GM18867 (cell line): Measurements from ENCODE around the gene POLDIP3.

Source experiments
- ATAC-seq: cut with Tn5 transposase; IDR thresholded peaks from one replicate; pipeline ENCODE4 v1.9.1; 2021; ENCODE audit warnings: mild to moderate bottlenecking, moderate library complexity; ENCODE audit not compliant: unreplicated experiment

POLDIP3 gene

DNA sequence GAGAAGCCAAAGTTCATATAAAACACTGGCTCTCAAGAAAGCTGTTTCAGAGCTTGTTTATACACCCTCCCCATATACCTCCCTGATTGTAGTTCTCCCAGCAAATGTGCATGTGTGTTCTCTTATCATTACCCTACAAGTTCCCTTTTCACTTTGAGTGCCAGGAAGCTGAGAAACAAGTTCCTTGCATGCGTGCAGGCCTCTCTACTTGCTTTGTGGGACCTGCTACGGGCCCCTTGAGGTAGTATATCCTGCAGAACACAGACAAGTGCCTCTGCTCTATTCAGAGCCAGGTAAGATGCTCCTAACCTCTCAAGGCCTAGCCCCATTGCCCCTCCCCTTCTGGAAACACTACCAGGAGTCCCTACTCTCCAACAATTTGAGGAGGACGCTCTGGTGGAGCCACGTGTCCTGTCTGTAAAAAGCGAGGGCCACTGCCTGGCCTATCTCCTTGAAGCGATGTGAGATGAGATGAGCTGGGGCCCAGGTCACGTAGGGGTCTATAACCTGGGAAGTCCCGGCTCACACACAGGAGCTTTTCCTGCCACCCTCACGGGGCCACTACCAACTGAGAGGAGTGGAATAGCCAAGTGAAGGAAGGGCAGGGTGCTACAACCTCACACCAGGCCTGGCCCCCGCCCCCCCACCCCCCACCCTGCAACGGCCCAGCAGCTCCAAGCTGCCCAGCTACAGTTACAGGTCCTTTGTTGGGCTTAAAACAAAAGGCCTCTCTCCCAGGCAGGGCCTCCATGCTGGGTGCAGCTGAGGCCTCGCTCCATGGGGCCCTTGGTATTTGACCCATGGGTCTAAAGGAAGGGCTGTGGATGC, 28.3 kb upstream of the POLDIP3 start:
- ATAC-seq = no peak

DNA sequence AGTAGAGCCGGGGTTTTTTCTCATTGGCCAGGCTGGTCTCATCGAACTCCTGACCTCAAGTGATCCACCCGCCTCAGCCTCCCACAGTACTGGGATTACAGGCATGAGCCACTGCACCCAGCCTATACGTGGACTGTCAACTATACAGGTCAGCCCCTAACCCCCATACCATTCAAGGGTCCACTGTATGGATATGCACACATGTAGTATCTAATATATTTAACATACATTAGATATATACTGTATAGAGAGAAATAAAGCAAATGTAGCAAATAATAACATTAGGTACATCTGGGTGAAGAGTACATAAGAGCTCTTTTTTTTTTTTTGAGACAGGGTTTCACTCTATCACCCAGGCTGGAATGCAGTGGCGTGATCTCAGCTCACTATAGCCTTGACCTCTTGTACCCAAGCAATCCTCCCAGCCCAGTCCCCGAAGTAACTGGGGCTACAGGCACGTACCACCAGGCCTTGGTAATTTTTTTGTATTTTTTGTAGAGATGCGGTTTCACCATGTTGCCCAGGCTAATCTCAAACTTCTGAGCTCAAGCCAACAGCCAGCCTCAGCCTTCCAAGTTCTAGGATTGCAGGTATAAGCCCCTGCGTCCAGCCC, 27.2 kb upstream of the POLDIP3 start:
- ATAC-seq = no peak

DNA sequence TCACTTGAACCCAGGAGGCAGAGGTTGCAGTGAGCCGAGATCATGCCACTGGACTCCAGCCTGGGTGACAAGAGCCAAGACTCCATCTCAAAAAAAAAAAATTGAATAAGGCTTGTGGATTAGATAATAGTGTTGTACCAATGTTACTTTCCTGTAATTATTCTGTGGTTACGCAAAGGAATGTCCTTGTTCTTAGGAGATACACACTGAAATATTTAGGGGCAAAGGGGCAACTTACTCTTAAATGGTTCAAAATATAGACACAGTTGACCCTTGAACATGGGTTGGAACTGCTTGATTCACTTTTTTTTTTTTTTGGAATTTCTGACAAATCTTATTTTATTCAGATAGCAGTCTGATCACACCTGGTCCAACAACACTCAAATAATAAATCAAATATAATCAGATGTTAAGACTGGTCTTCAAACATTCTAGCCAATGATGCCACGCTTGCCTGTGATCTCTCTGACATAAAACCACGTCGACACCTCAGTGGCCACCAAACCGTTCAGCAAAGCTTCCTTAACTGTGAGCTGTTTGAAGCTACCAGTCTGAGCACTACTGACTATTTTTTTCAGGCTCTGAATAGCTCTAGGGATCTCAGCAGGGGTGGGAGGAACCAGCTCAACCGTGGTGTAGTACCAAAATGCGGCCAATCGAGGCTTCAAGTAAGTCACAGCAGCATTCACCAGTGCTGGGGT, 25.0 kb upstream of the POLDIP3 start:
- no peak for ATAC-seq

DNA sequence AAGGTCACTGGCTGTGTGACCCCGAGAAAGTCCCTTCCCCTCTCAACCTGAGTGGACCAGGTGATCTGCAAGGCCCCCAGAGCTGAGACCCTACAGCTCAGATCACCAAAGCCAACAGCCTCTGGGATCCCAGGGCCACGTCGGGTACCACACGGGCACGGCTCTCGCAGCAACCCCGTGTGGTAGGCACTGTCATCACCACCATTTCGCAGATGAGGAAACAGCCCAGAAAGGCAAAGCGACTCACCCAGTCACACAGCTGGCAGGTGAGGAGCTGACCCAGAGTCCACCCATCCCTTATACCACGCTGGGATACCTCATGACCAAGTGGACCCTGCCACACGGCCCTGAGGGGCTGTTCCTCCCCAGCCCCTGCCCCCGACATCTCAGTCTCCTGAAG, 22.9 kb upstream of the POLDIP3 start:
- ATAC-seq = no peak

DNA sequence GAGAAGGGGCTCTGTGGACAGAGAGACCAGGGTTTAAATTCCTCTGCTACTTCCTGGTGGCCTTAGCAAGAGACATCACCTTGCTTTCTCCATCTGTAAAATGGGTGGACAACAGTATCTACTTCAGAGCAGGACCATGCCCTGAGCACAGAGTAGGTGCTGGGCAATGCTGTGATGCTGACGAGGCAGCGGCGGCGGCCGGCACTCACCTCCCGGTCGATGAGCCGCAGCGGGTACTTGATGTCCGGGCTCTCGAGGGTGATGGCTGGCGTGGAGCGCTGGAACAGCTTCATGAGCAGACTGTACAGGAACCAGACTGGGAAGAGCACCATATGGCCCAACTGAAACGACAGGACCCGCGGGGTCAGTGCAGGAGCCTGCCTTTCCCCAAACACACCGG, 21.8 kb upstream of the POLDIP3 start:
- ATAC-seq = no peak

DNA sequence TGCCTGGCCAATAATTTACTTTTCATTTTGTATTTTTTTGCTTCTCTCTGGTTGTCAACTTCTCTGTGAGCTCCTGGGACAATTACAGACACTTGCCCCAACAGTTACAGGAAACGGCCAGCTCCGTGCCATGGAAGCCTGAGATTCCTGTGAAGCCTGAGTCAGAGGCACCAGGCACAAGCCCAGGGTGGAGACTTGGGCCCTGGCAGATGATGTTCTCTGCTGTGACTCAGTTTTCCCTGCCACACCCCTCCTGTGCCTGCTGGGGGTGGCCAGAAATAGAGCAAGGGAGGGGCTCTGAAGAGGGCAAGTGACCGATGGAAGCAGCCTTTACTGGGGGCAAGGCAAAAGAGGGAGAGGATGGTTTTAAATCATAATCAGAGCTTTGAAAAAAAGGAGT, 20.8 kb upstream of the POLDIP3 start:
- ATAC-seq = no peak

DNA sequence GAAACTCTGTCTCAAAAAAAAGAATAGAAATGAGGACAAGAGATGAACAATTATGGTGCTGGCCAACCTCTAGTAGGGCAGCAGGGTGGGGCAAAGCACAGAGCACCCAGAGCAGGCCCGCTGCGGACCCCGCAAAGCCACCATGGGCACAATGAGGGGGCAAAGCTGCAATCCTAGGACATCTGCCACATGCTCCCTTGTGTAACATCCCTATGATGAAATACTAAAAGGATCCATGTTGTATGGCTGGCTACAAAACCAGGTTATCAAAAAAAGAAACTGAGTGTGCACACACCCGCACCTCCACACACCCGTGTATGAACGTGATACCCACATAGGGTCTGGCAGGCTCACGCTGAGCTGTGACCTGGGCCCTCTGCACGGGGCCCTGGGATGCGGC, 18.3 kb upstream of the POLDIP3 start:
- ATAC-seq = no peak

DNA sequence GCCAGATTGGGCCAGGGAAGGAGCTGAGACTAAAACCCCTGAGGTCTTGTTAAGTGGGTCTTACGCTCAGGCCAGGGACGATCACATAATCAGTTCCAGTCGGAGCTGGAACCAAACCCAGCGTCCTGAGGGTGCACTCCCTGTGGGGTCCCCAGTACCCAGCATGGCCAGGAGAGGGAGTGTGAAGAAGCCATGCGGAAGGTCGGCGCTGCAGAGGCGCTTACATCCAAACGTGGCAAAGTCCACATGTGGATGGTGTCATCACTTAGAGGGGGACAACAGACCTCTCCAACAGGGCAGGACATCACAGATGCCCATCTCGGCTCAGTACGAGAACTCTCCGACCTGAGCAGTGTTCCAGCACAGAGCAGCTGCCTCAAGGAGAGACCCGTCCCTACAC, 17.4 kb upstream of the POLDIP3 start:
- ATAC-seq = no peak

DNA sequence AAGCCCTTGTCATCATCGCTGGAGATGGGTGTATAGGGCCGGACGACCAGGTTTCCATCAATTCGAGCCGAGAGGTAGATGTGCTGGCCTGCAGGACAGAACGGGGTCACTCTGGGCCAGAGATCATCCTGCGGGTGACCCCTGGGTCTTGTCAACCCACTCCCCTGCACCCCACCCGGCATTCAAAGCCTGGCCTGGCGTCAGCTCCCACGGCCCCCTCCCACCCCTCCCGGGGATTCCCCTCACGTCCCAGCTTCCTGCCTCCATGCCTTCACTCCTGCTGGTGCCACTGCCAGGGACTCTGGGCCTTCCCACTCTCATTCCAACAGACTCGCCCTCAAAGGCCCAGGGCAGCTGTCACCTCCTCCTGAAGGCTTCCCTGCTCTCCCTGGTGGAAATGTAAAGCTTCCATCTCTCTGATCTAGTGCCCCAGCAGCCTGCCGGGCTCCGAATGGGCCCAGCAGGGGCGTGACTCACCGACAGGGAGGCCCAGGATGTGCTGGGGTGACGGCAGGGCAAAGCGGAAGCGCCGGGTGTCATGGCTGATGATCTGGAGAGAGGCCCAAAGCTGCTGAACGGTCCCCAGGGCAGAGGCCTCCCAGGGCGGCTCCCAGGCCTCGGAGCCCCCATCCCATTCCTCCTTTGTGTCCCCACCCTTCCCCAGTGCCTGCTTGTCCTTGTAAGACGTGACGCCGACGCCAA, 16.4 kb upstream of the POLDIP3 start:
- no peak for ATAC-seq

DNA sequence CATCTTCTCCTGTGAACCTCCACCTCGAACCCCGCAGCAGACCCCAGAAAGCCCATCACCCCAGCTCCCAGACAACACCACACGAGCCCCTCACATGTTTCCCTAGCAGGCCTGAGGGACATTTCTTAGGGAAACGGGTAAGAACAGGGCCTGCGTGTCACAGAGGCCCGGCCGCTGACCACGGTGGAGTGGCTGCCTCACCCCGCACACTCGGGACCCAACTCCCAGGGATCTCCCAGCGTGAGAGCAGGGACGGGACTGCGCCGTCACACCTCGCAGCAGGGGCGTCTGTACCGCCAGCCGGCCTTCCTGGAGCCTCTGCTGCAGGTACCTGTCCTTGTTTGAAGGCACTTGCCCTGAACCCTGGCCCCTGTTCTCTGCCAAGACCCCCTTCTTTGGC, 15.5 kb upstream of the POLDIP3 start:
- no peak for ATAC-seq

DNA sequence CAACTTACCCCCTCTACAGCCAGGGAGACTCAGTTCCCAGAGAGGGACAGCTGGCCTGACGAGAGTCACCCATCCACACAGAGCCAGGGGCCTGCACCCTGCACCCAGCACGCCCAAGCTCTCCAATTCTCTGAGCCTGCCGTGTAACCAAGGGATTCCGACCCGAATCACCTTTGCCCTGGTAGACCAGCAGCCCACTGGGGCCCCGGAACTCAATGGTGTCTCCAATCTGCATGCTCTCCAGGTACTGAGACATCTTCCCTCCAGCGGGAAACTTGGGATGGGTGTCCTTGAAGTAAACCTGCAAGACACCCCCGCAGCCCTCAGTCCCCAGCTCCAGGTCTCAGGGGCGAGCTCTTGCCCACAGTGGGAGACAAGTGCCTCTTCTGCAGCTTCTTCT, 13.3 kb upstream of the POLDIP3 start:
- no peak for ATAC-seq

DNA sequence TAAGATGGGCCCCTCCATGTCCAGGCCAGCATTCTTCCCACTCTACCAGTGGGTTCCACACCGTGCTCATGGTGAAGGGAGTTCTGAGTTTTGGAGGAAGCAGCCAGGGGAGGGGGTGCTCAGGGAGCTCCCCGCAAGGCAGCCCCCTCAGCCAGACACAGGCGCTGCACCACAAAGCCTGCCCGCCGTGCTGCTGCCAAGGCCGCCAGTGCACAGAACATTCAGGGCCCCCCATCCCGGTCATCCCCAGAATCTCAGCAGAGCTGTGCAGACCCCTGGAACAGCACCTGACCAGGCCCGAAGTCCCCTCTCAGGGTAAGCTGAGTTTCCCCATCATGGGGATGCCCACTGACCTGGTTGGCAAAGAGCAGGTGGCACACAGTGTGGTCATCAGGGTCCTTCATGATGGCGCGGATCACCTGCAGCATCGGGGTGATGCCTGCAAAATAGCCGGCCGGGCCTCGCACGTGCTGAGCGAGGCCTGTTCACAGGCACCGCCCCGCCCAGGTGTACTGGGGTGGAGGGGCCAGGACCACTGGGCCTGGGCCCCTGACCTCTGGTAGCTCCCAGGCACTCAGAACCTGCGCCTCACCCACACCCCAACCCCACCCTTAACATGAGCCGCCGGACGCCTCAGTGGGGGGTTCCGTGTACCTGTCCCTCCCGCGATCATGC, 12.4 kb upstream of the POLDIP3 start:
- no peak for ATAC-seq

DNA sequence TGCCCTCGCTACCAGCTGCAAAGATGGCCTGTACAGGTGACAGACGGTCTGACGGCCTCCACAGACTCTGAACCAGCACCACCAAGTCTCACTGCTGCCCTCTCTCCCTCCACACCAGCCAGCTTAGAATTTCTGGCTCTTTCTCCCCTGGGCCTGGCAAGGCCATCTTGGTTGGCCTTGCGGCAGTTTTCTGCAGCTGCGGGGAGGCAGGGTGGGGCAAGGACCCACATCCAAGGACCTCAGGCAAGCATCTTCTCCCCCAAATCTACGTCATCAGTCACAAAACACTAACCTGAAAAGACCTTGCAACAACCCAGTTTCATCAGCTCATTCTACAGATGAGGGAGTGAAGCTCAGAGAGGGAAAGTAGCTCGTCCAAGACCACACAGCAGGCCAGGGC, 11.7 kb upstream of the POLDIP3 start:
- no peak for ATAC-seq

DNA sequence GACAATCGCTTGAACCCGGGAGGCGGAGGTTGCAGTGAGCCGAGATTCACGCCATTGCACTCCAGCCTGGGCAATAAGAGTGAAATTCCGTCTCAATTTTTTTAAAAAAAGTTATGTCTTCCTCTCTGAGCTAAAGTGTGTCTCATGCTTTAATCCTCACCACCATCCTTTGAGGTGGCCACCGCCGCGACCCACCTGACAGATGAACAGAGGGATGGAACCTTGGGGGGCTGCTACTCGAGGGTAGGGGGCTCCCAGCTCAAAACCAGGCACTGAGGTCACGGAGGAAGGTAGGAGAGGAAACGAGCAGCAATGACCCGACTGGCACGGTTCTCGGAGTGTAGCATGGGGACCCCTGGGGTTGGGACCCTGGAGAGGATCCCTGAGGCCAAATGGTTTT, 10.7 kb upstream of the POLDIP3 start:
- no peak for ATAC-seq

DNA sequence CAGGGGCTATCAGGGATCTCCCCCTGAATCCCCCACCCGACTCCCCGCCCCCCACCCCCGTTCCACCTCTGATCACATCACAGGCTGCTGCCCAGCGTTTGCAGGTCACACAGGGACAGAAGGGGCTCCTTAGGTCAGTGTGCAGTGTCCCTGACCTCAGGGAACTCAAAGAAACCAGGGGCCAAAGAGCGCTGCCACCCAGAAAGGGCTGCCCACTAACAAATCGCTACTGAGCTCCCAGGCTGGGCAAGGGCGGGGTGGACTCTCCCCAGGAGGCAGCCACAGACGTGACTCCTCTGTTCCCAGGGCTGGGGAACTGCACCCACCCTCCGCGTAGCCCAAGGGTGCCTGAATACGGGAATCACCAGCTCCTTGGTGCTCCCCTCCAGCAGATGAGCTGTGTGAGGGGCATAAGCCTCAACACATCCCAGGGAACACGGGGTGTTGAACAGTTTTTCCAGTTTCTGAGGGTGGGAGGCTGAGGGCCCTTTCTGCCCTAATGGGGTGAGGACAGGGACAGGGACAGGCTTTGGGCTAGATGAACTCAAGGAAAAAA, 9.9 kb upstream of the POLDIP3 start:
- no peak for ATAC-seq

DNA sequence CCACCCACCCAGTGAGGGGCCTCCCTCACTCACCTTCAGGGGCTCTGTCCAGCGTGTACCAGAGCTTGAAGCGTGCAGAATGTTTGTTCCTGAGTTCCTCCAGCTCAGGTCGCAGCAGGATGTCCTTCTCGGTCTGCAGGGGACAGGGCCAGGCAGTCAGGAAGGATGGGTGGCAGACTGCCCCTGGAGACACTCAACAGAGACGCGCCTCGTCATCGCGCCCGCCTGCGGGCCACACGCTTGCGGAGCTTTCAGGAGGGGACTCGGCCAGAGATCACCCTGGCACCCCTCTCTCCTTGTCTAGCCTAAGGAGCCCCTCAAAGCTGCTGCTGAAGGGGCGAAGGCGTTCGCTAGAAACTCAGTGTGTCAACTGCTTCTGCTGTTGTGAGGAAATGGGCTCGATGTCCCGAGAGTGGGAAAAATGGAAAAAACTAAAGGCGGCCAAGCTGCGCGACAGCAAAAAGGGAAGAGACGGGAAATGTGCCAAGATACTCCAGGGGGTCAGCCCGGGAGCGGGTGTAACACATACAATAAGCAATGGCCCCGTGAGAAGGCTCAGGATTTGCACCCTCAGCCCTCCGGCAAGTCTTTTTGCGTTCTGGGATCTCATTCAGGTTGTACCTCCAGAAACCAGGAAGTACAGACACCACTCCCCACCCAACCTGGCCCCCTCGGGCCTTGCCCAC, 9.2 kb upstream of the POLDIP3 start:
- ATAC-seq = no peak

DNA sequence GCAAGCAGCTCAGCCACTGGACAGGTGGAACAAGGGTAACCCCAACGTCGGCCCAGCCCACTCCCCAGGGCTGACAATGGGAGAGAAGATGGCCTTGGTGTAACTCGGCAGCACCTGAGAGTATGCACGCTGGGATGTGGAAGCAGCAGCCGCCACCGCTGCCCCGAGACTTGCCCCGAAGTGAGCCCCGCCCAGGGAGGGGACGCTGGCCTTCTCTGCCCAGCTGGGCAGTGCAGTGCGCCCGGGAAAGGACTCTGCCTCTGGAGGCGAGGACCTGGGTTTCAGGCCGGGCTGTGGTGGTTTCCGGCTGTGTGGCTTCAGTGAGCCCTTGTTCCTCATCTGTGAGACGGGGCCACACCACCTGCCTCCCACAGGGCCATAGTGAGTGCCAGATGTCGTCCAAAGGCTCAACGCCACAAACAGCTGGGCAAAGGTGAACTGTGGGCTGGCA, 8.6 kb upstream of the POLDIP3 start:
- no peak for ATAC-seq

DNA sequence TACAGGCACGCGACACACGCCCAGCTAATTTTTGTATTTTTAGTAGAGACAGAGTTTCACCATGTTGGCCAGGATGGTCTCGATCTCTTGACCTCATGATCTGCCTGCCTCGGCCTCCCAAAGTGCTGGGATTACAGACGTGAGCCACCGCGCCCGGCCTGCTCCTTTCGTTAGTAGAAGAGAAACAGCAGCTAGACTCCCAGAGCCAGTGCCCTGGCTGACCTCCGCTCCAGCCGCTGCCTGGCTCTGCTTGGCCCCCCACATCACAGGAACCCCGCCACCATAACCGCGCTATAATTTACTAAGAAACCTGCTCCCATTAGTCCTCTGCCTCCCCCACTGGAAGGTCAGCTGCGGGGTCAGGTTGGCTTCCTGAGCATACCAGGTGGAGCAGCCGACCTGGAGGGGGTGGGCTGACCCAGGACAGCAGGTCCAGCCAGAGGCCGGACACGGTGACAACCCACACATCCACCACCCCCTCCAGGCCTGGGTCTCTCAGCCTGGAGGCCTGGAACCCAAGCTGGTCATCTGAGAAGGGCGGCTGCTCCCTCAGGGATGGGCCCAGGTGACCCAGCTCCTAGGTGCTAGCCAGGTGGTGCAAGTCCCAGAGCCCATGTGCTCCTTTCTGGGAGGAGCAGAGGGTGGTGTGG, 7.5 kb upstream of the POLDIP3 start:
- ATAC-seq = no peak

DNA sequence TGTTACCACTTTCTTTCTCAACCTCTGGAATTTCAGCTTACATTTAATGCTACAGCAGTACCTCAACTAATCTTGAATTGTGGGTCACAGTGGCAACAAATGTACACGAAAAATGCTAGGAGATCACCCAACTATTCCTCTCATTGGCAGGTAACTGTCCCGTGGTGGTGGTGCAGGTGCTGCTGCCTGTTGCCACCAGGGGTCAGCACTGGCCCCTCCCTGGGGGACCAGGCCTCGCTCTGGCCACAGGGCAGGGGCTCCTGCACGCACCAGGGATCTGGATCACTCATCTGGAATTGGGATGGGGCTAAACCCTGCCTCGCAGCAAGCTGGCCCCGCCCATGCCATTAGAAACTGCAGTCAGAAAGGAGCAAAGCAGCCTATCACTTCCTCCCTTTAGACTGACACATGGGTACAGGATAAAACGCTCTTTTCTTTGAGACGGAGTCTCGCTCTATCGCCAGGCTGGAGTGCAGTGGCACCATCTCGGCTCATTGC, 6.9 kb upstream of the POLDIP3 start:
- no peak for ATAC-seq
